Measurements from ENCODE around the gene SPEG. TPM values are rescaled to one million over a fixed set of nuclear protein-coding genes. Genes with fewer than 3 reads are reported as not detected.

The SPEG gene
- total RNA-seq, 1 experiment from 2014 or later: 56.6 TPM

DNA sequence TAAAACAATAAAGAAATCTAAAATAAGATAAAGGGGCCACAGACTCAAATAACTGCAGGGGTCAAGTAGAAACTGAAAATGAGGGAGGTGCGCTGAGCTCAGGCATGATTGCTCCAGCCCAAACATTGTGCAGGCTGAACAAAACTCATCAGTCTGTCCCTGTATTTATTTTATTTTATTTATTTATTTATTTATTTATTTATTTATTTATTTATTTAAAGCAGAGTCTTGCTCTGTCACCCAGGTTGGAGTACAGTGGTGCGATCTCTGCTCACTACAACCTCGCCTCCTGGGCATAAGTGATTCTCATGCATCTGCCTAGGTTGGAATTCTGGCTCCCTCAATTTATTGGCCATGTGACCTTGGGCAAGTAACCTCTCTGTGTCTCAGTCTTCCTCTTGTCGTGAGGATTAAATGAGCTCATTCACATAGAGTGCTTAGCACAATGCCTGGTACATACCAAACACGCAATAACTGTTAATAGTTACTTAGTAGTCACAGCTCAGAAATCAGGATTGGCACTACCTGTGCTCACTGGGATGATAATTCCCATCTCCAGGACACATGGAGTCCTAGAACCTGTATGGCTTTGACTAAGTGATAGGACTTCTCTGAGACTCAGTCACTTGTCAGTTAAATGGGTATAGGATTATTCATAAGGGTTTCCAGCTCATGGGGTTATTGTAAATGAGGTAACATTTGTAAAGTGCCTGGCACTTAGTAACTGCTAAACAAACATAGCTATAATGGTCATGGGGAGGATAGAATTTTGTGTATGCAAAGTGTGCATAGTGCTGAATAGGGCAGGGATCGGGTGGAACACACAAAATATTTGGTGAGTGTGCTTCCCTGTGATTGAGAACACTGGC, 6.0 kb downstream of the SPEG start:
- Histone ChIP-seq H3K9me3 (ENCODE audit: control insufficient read depth in 1 of 2, insufficient read depth in 1 of 2, low read depth in 1 of 2, low read length in 2 of 2) (no peaks in the 10 kb centered on the region), H3K27ac (ENCODE audit: low read depth, low read length) (no peak overlapping the region), H3K4me1 (ENCODE audit: control insufficient read depth in 1 of 2, insufficient read depth in 2 of 2, low read length in 2 of 2) (peaks cover 12 to 24% of the 10 kb centered on the region in 2 experiments), H3K9ac (ENCODE audit: low read length) (peak overlapping the region; percentile 68), H3K4me2 (ENCODE audit: low read length) (peak overlapping the region; percentile 100), H4K20me1 (ENCODE audit: insufficient read depth) (no peaks in the 10 kb centered on the region), H2AFZ (ENCODE audit: low read depth, low read length, poor library complexity, severe bottlenecking) (peak overlapping the region; percentile 85), H3K4me3 (replicated peaks in 1 of 2; ENCODE audit: low read depth in 1 of 2, low read length in 2 of 2) (peak overlapping the region; percentile 55 to 67), H3K36me3 (ENCODE audit: control insufficient read depth in 1 of 2, insufficient read depth in 2 of 2, low read length in 2 of 2) (0 out of 4 replicates have a peak, but pooled peaks cover 0 to 3% of the 10 kb centered on the region in 2 experiments), H3K79me2 (ENCODE audit: insufficient read depth, low read length) (no peaks in the 10 kb centered on the region), H3K9me2 (ENCODE audit: insufficient read depth) (no peaks in the 10 kb centered on the region), H3K27me3 (ENCODE audit: insufficient read depth, low read length) (no peaks in the 10 kb centered on the region)
- peak; percentile 12; the same call in 1 of the 2 replicates for ATAC-seq
- intact Hi-C loops (cut with micrococcal nuclease): no loop called here
- no TSS peak for BruUV-seq (replicated peaks)
- TF ChIP-seq FOSL1 (IDR thresholded peaks at IDR 0.05; ENCODE audit: low read depth): no peak
- no peak for TF ChIP-seq ZNF274 (IDR thresholded peaks at IDR 0.05; ENCODE audit: low read depth, low read length)
- ChIA-PET POLR2A (no interaction called here), CTCF (interaction anchor here (0.9 kb wide), 1 partner anchor 9 kb away, joined by 3 read pairs; no protein-coding TSS in a partner anchor), RAD21 (ENCODE audit: low non-redundant PET in 1 of 2, low total read pairs in 2 of 2, uncharacterized antibody in 2 of 2, unreplicated experiment in 2 of 2) (interaction anchor here in 1 of 2 experiments (0.6 kb wide), 1 partner anchor 81 kb away, joined by 3 read pairs; no protein-coding TSS in a partner anchor)
- DNase-seq (ENCODE audit: low read depth, low spot score): no peak

DNA sequence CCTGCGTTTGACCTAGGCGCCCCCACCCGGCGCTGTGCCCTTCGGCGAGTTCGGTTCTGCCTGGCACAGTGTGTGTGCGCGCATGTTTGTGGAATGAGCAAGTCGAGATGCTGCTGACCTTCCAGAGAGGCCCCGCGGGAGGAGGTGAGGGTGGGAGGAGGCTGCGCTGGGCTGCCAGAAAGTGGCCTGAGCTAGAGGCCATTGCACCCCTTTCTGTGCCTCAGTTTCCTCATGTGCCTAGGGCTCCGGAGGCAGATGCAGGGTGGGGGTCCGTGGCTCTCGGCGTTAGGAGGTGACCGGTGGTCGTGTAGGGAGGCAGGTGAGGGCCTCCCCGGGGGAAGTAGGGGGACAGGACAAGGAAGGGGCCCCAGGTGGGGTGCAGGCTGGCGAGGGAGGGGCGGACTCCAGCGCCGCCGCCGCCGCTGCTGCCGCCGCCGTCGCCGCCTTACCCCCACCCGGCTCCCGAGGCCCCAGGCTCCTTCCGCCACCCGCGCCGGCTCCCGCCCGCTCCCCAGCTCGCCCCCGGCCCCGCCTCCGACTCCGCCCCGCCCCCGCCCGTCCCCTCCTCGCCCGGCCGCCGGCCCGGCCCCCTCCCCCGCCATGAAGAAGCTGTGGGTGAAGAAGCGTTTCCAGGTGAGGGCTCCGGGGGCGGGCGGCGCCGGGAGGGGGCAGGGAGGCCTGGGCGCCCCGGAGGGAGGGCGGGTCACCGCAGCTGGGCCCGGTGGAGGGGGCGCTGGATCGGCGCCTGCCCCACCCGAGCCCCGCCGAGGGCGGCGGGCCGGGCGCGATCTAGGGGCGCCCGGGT, 7.0 kb downstream of the SPEG start:
- Histone ChIP-seq H3K36me3 (ENCODE audit: control insufficient read depth in 1 of 2, insufficient read depth in 2 of 2, low read length in 2 of 2) (0 out of 4 replicates have a peak, but pooled peaks cover 0 to 3% of the 10 kb centered on the region in 2 experiments), H3K27me3 (ENCODE audit: insufficient read depth, low read length) (no peaks in the 10 kb centered on the region), H3K4me1 (ENCODE audit: control insufficient read depth in 1 of 2, insufficient read depth in 2 of 2, low read length in 2 of 2) (peaks cover 12 to 32% of the 10 kb centered on the region in 2 experiments), H3K9me2 (ENCODE audit: insufficient read depth) (no peaks in the 10 kb centered on the region), H3K4me3 (replicated peaks in 1 of 2; ENCODE audit: low read depth in 1 of 2, low read length in 2 of 2) (peak overlapping the region; percentile 55 to 67), H3K79me2 (ENCODE audit: insufficient read depth, low read length) (no peaks in the 10 kb centered on the region), H3K27ac (ENCODE audit: low read depth, low read length) (peak overlapping the region; percentile 48; the same call in 1 of the 2 replicates), H4K20me1 (ENCODE audit: insufficient read depth) (no peaks in the 10 kb centered on the region), H2AFZ (ENCODE audit: low read depth, low read length, poor library complexity, severe bottlenecking) (peak overlapping the region; percentile 85), H3K9me3 (ENCODE audit: control insufficient read depth in 1 of 2, insufficient read depth in 1 of 2, low read depth in 1 of 2, low read length in 2 of 2) (no peaks in the 10 kb centered on the region), H3K4me2 (ENCODE audit: low read length) (peak overlapping the region; percentile 100), H3K9ac (ENCODE audit: low read length) (peak overlapping the region; percentile 68)
- ChIA-PET CTCF (interaction anchor here (0.8 to 1.9 kb wide), 3 partner anchors 8 to 54 kb away, joined by 3 to 9 read pairs (median 3); no protein-coding TSS in a partner anchor), RAD21 (ENCODE audit: low non-redundant PET in 1 of 2, low total read pairs in 2 of 2, uncharacterized antibody in 2 of 2, unreplicated experiment in 2 of 2) (interaction anchor here in 1 of 2 experiments (0.6 to 0.7 kb wide), 2 partner anchors 9 to 80 kb away, joined by 3 to 4 read pairs; no protein-coding TSS in a partner anchor), POLR2A (interaction anchor here (0.7 to 1.5 kb wide), 2 partner anchors 11 to 27 kb away, joined by 3 read pairs; no protein-coding TSS in a partner anchor)
- intact Hi-C loops (cut with micrococcal nuclease): no loop called here
- TF ChIP-seq EZH2phosphoT487 (IDR thresholded peaks at IDR 0.05; ENCODE audit: borderline replicate concordance): no peak
- peak; percentile 54; the same call in 1 of the 2 replicates for TF ChIP-seq POLR2AphosphoS5 (IDR thresholded peaks at IDR 0.05; ENCODE audit: low read depth, low read length)
- BruUV-seq (replicated peaks): no TSS peak
- DNase-seq (ENCODE audit: low read depth, low spot score) (no peak), ATAC-seq (peak; percentile 79)
